MCF 10A (cell line): ENCODE data around the gene THAP4. TPM values are rescaled to one million over a fixed set of nuclear protein-coding genes. Genes with fewer than 3 reads are reported as not detected.

Source experiments
- BruUV-seq: library from RNA; stranded (reverse); fragments of 400-500 nt; replicated peaks from 2 replicates; lab custom pipeline; 2021; lab: Mats Ljungman, UMichigan
- CTCF ChIA-PET: fragments of 300-600 bp; sonication (Branson Sonifier 250); formaldehyde crosslinking; extraction: SDS; loops from one replicate; lab custom pipeline; 2021; ENCODE audit warnings: antibody characterized with exemption, inconsistent platforms; lab: Yijun Ruan, JAX
- POLR2A ChIA-PET: fragments of 300-600, 350-650 bp; sonication (Branson Sonifier 250); formaldehyde crosslinking; extraction: SDS; loops from one replicate; lab custom pipeline; 2020; ENCODE audit warnings: antibody characterized with exemption, inconsistent platforms; lab: Yijun Ruan, JAX
- DNase-seq: peaks from one replicate; pipeline ENCODE4 v3.0.0-alpha.2; 2018; ENCODE audit not compliant: unreplicated experiment
- H3K27ac Mint-ChIP-seq: one replicate; pipeline ENCODE4 v1.8.0; 2022; ENCODE audit warnings: mild to moderate bottlenecking, low read depth, mixed read lengths; ENCODE audit not compliant: unreplicated experiment
- H3K27me3 Mint-ChIP-seq: one replicate; pipeline ENCODE4 v1.8.0; 2022; ENCODE audit warnings: mixed read lengths; ENCODE audit not compliant: insufficient read depth, unreplicated experiment
- H3K36me3 Mint-ChIP-seq: one replicate; pipeline ENCODE4 v1.8.0; 2022; ENCODE audit warnings: mild to moderate bottlenecking, moderate library complexity, mixed read lengths; ENCODE audit not compliant: insufficient read depth, unreplicated experiment
- H3K4me1 Mint-ChIP-seq: one replicate; pipeline ENCODE4 v1.8.0; 2022; ENCODE audit warnings: mixed read lengths; ENCODE audit not compliant: insufficient read depth, unreplicated experiment
- H3K4me3 Mint-ChIP-seq: one replicate; pipeline ENCODE4 v1.8.0; 2022; ENCODE audit warnings: mild to moderate bottlenecking, moderate library complexity, mixed read lengths; ENCODE audit not compliant: unreplicated experiment
- H3K9me3 Mint-ChIP-seq: one replicate; pipeline ENCODE4 v1.8.0; 2022; ENCODE audit warnings: mixed read lengths; ENCODE audit not compliant: unreplicated experiment
- intact Hi-C: fragments of 100-400 bp; cut with micrococcal nuclease; formaldehyde crosslinking; loops from 2 replicates; pipeline ENCODE4 v1.14.1; 2022
- total RNA-seq: library from RNA; stranded (reverse); gene quantifications from 2 replicates; pipeline ENCODE4 v1.2.3, GENCODE V29; 2022
- TF ChIP-seq, protein P1 (sequence below): fragments of 200-600 bp; IDR thresholded peaks from one replicate; pipeline ENCODE4 v1.8.0; 2022; ENCODE audit warnings: antibody characterized with exemption, mild to moderate bottlenecking; ENCODE audit not compliant: unreplicated experiment

Gene THAP4
- total RNA-seq, 1 experiment from 2014 or later = 91.8 TPM

DNA sequence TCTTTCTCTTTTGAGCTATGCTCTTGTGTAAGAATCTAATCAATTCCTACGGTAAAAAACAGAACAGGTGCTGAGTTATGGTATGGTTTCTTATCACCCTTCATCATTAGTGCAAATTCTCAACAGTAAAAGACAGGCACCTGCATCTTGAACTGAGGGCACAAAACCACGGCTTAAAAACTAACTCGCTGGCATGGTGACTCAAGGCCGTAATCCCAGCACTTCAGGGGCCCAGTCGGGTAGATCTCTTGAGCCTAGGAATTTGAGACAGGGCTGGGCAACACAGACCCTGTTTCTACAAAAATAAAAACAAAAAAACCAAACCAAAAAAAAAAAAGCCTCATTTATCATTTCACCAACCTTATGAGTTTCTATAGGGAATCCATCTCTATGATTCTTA lies 33.3 kb downstream of the THAP4 start:
- no peaks in the 10 kb centered on the region for H3K9me3 Mint-ChIP-seq
- no TSS peak for BruUV-seq
- no peaks in the 10 kb centered on the region for H3K4me1 Mint-ChIP-seq
- no peak overlapping the region for H3K4me3 Mint-ChIP-seq
- ChIA-PET POLR2A (no interaction called here), CTCF (interaction anchor here (0.6 to 0.9 kb wide), 2 partner anchors 10 to 705 kb away, joined by 3 to 5 read pairs; no protein-coding TSS in a partner anchor)
- no peaks in the 10 kb centered on the region for H3K27me3 Mint-ChIP-seq
- TF ChIP-seq, protein P1, sequence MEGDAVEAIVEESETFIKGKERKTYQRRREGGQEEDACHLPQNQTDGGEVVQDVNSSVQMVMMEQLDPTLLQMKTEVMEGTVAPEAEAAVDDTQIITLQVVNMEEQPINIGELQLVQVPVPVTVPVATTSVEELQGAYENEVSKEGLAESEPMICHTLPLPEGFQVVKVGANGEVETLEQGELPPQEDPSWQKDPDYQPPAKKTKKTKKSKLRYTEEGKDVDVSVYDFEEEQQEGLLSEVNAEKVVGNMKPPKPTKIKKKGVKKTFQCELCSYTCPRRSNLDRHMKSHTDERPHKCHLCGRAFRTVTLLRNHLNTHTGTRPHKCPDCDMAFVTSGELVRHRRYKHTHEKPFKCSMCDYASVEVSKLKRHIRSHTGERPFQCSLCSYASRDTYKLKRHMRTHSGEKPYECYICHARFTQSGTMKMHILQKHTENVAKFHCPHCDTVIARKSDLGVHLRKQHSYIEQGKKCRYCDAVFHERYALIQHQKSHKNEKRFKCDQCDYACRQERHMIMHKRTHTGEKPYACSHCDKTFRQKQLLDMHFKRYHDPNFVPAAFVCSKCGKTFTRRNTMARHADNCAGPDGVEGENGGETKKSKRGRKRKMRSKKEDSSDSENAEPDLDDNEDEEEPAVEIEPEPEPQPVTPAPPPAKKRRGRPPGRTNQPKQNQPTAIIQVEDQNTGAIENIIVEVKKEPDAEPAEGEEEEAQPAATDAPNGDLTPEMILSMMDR = no peak
- DNase-seq = no peak
- H3K36me3 Mint-ChIP-seq = peaks cover 94% of the 10 kb centered on the region
- intact Hi-C loops = no loop called here
- no peak overlapping the region for H3K27ac Mint-ChIP-seq

DNA sequence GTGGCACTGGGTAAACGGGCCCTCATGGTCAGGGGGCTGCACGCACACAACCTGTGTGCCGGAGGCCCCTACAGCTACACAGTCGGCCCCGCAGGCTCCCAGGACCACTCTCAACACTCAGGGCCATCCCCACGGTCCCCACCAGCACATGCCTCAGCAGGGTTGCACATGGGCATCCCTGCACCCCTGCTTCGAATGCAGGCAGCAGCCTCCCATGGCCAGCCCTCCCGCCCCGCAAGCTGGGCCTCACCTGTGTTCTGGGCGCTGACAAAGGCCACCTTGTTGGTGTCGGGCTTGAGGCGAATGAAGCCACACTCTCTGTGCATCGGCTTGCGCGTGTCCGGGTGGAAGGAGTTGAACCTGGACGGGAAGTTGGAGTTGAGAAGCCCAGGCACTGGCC lies 34.2 kb downstream of the THAP4 start:
- POLR2A ChIA-PET = no interaction called here
- DNase-seq = no peak
- H3K4me3 Mint-ChIP-seq = no peak overlapping the region
- TF ChIP-seq, protein P1 = no peak
- no peak overlapping the region for H3K27ac Mint-ChIP-seq
- BruUV-seq = no TSS peak
- CTCF ChIA-PET = interaction anchor here (0.9 kb wide), 1 partner anchor 11 kb away, joined by 5 read pairs; no protein-coding TSS in a partner anchor
- H3K27me3 Mint-ChIP-seq = no peaks in the 10 kb centered on the region
- H3K4me1 Mint-ChIP-seq = no peaks in the 10 kb centered on the region
- no peaks in the 10 kb centered on the region for H3K9me3 Mint-ChIP-seq
- intact Hi-C loops = no loop called here
- peaks cover 94% of the 10 kb centered on the region for H3K36me3 Mint-ChIP-seq

DNA sequence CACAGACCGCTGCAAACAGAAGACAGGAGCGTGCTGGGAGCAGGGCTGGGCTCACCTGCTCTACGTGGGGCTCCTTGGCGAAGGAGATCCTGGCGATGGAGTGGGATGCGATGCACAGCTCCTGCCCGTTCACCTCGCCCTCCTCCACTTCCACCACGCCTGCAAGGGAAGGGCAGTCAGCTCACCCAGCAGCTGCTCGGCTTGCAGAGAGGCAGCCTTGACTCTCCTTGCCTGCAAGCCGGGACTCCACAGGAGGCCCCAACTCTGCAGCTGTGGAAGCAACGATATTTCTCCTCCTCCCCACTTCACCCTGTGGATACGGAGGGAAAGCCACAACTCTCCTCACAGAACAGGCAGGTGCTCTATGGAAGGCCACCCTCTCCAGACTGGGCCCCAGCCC lies 35.1 kb downstream of the THAP4 start:
- intact Hi-C loops = no loop called here
- DNase-seq = no peak
- Mint-ChIP-seq H3K27ac (no peak overlapping the region), H3K4me3 (no peak overlapping the region), H3K36me3 (peaks cover 95% of the 10 kb centered on the region), H3K4me1 (no peaks in the 10 kb centered on the region), H3K27me3 (no peaks in the 10 kb centered on the region), H3K9me3 (no peaks in the 10 kb centered on the region)
- ChIA-PET CTCF (no interaction called here), POLR2A (no interaction called here)
- BruUV-seq = no TSS peak
- TF ChIP-seq, protein P1 = no peak

DNA sequence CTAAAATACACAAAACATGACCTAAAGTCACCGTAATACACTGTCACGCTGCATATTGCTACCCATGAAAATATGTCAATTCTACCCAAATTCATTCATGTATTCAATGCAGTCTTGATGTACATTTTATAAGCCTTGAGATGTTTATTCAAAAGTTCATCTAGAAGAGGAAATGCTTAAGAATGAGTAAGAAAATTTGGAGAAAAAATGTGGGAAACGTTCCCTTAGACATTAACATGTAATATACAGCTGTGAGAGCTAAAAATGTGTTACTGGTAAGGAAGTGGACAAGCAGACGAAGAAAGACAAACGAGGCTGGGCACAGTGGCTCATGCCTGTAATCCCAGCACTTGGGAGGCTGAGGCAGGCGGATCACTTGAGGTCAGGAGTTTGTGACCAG lies 37.3 kb downstream of the THAP4 start:
- no peaks in the 10 kb centered on the region for H3K4me1 Mint-ChIP-seq
- TSS peak; percentile 8 for BruUV-seq
- TF ChIP-seq, protein P1 = no peak
- ChIA-PET POLR2A (no interaction called here), CTCF (no interaction called here)
- no peak for DNase-seq
- no peak overlapping the region for H3K4me3 Mint-ChIP-seq
- no peak overlapping the region for H3K27ac Mint-ChIP-seq
- no peaks in the 10 kb centered on the region for H3K9me3 Mint-ChIP-seq
- peaks cover 87% of the 10 kb centered on the region for H3K36me3 Mint-ChIP-seq
- intact Hi-C loops = no loop called here
- no peaks in the 10 kb centered on the region for H3K27me3 Mint-ChIP-seq
